Endothelial cell of umbilical vein (primary cell): ENCODE results near the gene CTSD.

Experiments used
- POLR2A ChIP-seq: IDR thresholded peaks from 2 replicates; pipeline ENCODE4 v1.6.1; 2012; ENCODE audit warnings: low read depth, mild to moderate bottlenecking, control low read depth, low read length
- TF ChIP-seq, protein P1 (sequence below): IDR thresholded peaks from 2 replicates; pipeline ENCODE4 v1.6.1; 2011; ENCODE audit not compliant: insufficient read depth, insufficient read length
- TF ChIP-seq, protein P2 (sequence below), 2 donors: IDR thresholded peaks; 1 replicate in 1 of 2; 2 replicates in 1 of 2; pipeline ENCODE4 v1.5.1; 2011; ENCODE audit warnings: low read length in 2 of 2, mild to moderate bottlenecking in 2 of 2, moderate library complexity in 2 of 2, control low read depth in 1 of 2, inconsistent platforms in 1 of 2, low read depth in 1 of 2; ENCODE audit not compliant: insufficient read depth in 1 of 2; ENCODE audit errors: extremely low read depth in 1 of 2

DNA sequence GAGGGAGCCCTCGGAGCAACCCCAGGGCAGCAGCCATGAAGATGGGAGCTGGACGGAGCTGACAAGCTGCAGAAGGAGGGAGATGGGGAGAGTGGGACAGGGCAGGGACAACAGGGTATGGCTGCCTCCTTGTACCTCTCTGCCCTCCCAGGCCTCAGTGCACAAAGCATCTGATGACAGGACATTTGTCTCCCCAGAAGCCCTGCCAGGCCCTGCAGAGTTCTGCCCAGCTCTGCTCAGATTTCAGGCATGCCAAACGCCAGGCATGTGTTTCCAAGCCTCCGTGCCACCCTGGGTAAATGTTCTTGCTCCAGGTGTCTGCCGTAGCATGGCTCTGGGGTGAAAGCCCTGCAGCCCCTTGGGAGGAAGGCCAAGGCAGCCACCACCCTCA is 12.2 kb downstream of the CTSD start:
- no peak for TF ChIP-seq POLR2A
- TF ChIP-seq, protein P1, sequence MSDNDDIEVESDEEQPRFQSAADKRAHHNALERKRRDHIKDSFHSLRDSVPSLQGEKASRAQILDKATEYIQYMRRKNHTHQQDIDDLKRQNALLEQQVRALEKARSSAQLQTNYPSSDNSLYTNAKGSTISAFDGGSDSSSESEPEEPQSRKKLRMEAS = no peak
- TF ChIP-seq, protein P2, sequence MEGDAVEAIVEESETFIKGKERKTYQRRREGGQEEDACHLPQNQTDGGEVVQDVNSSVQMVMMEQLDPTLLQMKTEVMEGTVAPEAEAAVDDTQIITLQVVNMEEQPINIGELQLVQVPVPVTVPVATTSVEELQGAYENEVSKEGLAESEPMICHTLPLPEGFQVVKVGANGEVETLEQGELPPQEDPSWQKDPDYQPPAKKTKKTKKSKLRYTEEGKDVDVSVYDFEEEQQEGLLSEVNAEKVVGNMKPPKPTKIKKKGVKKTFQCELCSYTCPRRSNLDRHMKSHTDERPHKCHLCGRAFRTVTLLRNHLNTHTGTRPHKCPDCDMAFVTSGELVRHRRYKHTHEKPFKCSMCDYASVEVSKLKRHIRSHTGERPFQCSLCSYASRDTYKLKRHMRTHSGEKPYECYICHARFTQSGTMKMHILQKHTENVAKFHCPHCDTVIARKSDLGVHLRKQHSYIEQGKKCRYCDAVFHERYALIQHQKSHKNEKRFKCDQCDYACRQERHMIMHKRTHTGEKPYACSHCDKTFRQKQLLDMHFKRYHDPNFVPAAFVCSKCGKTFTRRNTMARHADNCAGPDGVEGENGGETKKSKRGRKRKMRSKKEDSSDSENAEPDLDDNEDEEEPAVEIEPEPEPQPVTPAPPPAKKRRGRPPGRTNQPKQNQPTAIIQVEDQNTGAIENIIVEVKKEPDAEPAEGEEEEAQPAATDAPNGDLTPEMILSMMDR (IDR thresholded peaks at IDR 0.05; ENCODE audit: extremely low read depth in 1 of 2, insufficient read depth in 1 of 2, low read depth in 1 of 2, low read length in 2 of 2) = no peak
